ENCODE results near the gene CKAP2L. TPM values are rescaled to one million over a fixed set of nuclear protein-coding genes. Genes with fewer than 3 reads are reported as not detected.
"Not testable (repeated sequence)": the region's sequence is repeated elsewhere in the genome, so short reads cannot be mapped to it uniquely, and the experiment has no call there.

The CKAP2L gene
- polyA plus RNA-seq, 4 donors, result 12.5 to 15.4 (median 13.8) TPM

- no peak for DNase-seq (ENCODE audit: low read depth in 4 of 4, low spot score in 2 of 4)
These were observed 51.4 kb downstream of the CKAP2L start for GRCh38 chr2:112712903-112713584.

GRCh38 chr2:112712465-112712864, 51.9 kb downstream of the CKAP2L start:
- no peak for DNase-seq (ENCODE audit: low read depth in 4 of 4, low spot score in 2 of 4)

- no peak for DNase-seq (ENCODE audit: low read depth in 4 of 4, low spot score in 2 of 4)
These were observed 53.3 kb downstream of the CKAP2L start for GRCh38 chr2:112710956-112711750.

- no peak for DNase-seq (ENCODE audit: low read depth in 4 of 4, low spot score in 2 of 4)
These were observed 54.7 kb downstream of the CKAP2L start for GRCh38 chr2:112709703-112710102.

GRCh38 chr2:112708968-112709367, 55.4 kb downstream of the CKAP2L start:
- DNase-seq (ENCODE audit: low read depth in 4 of 4, low spot score in 2 of 4), result no peak

GRCh38 chr2:112706947-112707346, 57.5 kb downstream of the CKAP2L start:
- DNase-seq (ENCODE audit: low read depth in 4 of 4, low spot score in 2 of 4), result not testable (repeated sequence)

- DNase-seq (ENCODE audit: low read depth in 4 of 4, low spot score in 2 of 4), result no peak
These were observed 58.2 kb downstream of the CKAP2L start for GRCh38 chr2:112706170-112706664.

GRCh38 chr2:112705575-112705974, 58.8 kb downstream of the CKAP2L start:
- no peak for DNase-seq (ENCODE audit: low read depth in 4 of 4, low spot score in 2 of 4)

- no peak for DNase-seq (ENCODE audit: low read depth in 4 of 4, low spot score in 2 of 4)
These were observed 60.7 kb downstream of the CKAP2L start for GRCh38 chr2:112703684-112704083.

GRCh38 chr2:112701052-112701451, 63.4 kb downstream of the CKAP2L start:
- DNase-seq (ENCODE audit: low read depth in 4 of 4, low spot score in 2 of 4), result no peak

- DNase-seq (ENCODE audit: low read depth in 4 of 4, low spot score in 2 of 4), result no peak
These were observed 64.3 kb downstream of the CKAP2L start for GRCh38 chr2:112699984-112700667.

- no peak for DNase-seq (ENCODE audit: low read depth in 4 of 4, low spot score in 2 of 4)
These were observed 65.4 kb downstream of the CKAP2L start for GRCh38 chr2:112698834-112699515.

- no peak for DNase-seq (ENCODE audit: low read depth in 4 of 4, low spot score in 2 of 4)
These were observed 70.2 kb downstream of the CKAP2L start for GRCh38 chr2:112694182-112694581.

GRCh38 chr2:112693596-112693995, 70.8 kb downstream of the CKAP2L start:
- DNase-seq (ENCODE audit: low read depth in 4 of 4, low spot score in 2 of 4), result no peak

- no peak for DNase-seq (ENCODE audit: low read depth in 4 of 4, low spot score in 2 of 4)
These were observed 71.5 kb downstream of the CKAP2L start for GRCh38 chr2:112692918-112693317.

GRCh38 chr2:112692495-112692911, 71.9 kb downstream of the CKAP2L start:
- DNase-seq (ENCODE audit: low read depth in 4 of 4, low spot score in 2 of 4), result peak in 1 of 4 donors; percentile 9

- no peak for DNase-seq (ENCODE audit: low read depth in 4 of 4, low spot score in 2 of 4)
These were observed 72.5 kb downstream of the CKAP2L start for GRCh38 chr2:112691881-112692281.

GRCh38 chr2:112690853-112691401, 73.5 kb downstream of the CKAP2L start:
- no peak for DNase-seq (ENCODE audit: low read depth in 4 of 4, low spot score in 2 of 4)

GRCh38 chr2:112688086-112688880, 76.1 kb downstream of the CKAP2L start:
- DNase-seq (ENCODE audit: low read depth in 4 of 4, low spot score in 2 of 4), result no peak

- no peak for DNase-seq (ENCODE audit: low read depth in 4 of 4, low spot score in 2 of 4)
These were observed 76.9 kb downstream of the CKAP2L start for GRCh38 chr2:112687522-112687921.

All from left renal cortex interstitium (tissue), 4 donors.